ENCODE data around the gene PTPRT. TPM values are rescaled to one million over a fixed set of nuclear protein-coding genes. Genes with fewer than 3 reads are reported as not detected.

The PTPRT gene
- total RNA-seq, 2 donors from 2014 or later: not detected

- ATAC-seq (ENCODE audit: insufficient number of reproducible peaks, low FRiP score, low read depth): no peak
- Histone ChIP-seq H3K27me3 (replicated peaks; ENCODE audit: insufficient read depth) (no peaks in the 10 kb centered on the region), H3K27ac (no peak overlapping the region), H3K9me3 (no peaks in the 10 kb centered on the region), H3K4me1 (ENCODE audit: control insufficient read depth in 1 of 2, low read depth in 2 of 2) (no peaks in the 10 kb centered on the region), H3K36me3 (no peaks in the 10 kb centered on the region), H3K4me3 (no peak overlapping the region)
- no peak for TF ChIP-seq CTCF (IDR thresholded peaks at IDR 0.05)
- DNase-seq (ENCODE audit: low spot score): no peak
Observed at GRCh38 chr20:42603655-42604054, 586.1 kb downstream of the PTPRT start.

- no peak for TF ChIP-seq CTCF (IDR thresholded peaks at IDR 0.05)
- ATAC-seq (ENCODE audit: insufficient number of reproducible peaks, low FRiP score, low read depth) (no peak), DNase-seq (ENCODE audit: low spot score) (no peak)
- H3K4me1 ChIP-seq (ENCODE audit: control insufficient read depth in 1 of 2, low read depth in 2 of 2): no peaks in the 10 kb centered on the region
- H3K27me3 ChIP-seq (replicated peaks; ENCODE audit: insufficient read depth): no peaks in the 10 kb centered on the region
- no peaks in the 10 kb centered on the region for H3K9me3 ChIP-seq
- H3K27ac ChIP-seq: no peak overlapping the region
- H3K4me3 ChIP-seq: no peak overlapping the region
- H3K36me3 ChIP-seq: no peaks in the 10 kb centered on the region
Observed at GRCh38 chr20:42598581-42598980, 591.1 kb downstream of the PTPRT start.

GRCh38 chr20:42595625-42596024 is 594.1 kb downstream of the PTPRT start:
- H3K36me3 ChIP-seq: no peaks in the 10 kb centered on the region
- H3K27ac ChIP-seq: no peak overlapping the region
- no peak overlapping the region for H3K4me3 ChIP-seq
- no peak for TF ChIP-seq CTCF (IDR thresholded peaks at IDR 0.05)
- H3K9me3 ChIP-seq: no peaks in the 10 kb centered on the region
- no peak for ATAC-seq (ENCODE audit: insufficient number of reproducible peaks, low FRiP score, low read depth)
- H3K4me1 ChIP-seq (ENCODE audit: control insufficient read depth in 1 of 2, low read depth in 2 of 2): no peaks in the 10 kb centered on the region
- DNase-seq (ENCODE audit: low spot score): no peak
- H3K27me3 ChIP-seq (replicated peaks; ENCODE audit: insufficient read depth): no peaks in the 10 kb centered on the region

DNA sequence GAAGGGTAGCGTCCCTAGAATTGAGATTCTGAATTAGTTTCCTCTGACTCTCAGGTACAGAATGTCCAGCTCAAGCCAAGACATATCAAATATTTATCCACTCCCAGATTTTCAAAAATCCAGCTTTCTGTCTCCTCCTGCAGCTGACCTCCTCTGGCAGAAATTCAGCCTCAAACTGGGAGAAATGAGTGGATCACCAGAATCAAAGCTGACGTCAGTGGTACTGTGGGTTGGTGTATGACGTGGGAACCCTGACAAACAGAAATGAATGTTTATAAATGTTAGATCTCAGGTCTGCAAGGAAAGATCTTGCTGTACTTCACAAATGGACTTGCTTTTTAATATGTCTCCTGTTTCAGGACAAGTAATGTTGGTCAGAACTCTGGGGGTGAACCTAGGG is 595.0 kb downstream of the PTPRT start:
- ATAC-seq (ENCODE audit: insufficient number of reproducible peaks, low FRiP score, low read depth) (no peak), DNase-seq (ENCODE audit: low spot score) (no peak)
- Histone ChIP-seq H3K4me1 (ENCODE audit: control insufficient read depth in 1 of 2, low read depth in 2 of 2) (no peaks in the 10 kb centered on the region), H3K9me3 (no peaks in the 10 kb centered on the region), H3K27ac (no peak overlapping the region), H3K27me3 (replicated peaks; ENCODE audit: insufficient read depth) (no peaks in the 10 kb centered on the region), H3K36me3 (no peaks in the 10 kb centered on the region), H3K4me3 (no peak overlapping the region)
- TF ChIP-seq CTCF (IDR thresholded peaks at IDR 0.05): no peak

GRCh38 chr20:42594011-42594410 is 595.7 kb downstream of the PTPRT start:
- H3K27me3 ChIP-seq (replicated peaks; ENCODE audit: insufficient read depth): no peaks in the 10 kb centered on the region
- no peak overlapping the region for H3K27ac ChIP-seq
- H3K9me3 ChIP-seq: no peaks in the 10 kb centered on the region
- no peaks in the 10 kb centered on the region for H3K4me1 ChIP-seq (ENCODE audit: control insufficient read depth in 1 of 2, low read depth in 2 of 2)
- ATAC-seq (ENCODE audit: insufficient number of reproducible peaks, low FRiP score, low read depth) (no peak), DNase-seq (ENCODE audit: low spot score) (no peak)
- no peak for TF ChIP-seq CTCF (IDR thresholded peaks at IDR 0.05)
- no peaks in the 10 kb centered on the region for H3K36me3 ChIP-seq
- H3K4me3 ChIP-seq: no peak overlapping the region
